GM21423 (cell line): Measurements from ENCODE around the gene KRTAP5-7.
"Not testable (repeated sequence)": the region's sequence is repeated elsewhere in the genome, so short reads cannot be mapped to it uniquely, and the experiment has no call there.

Experiments used
- ATAC-seq: cut with Tn5 transposase; IDR thresholded peaks from one replicate; pipeline ENCODE4 v1.9.1; 2021; ENCODE audit warnings: mild to moderate bottlenecking, moderate library complexity; ENCODE audit not compliant: unreplicated experiment

The KRTAP5-7 gene

DNA sequence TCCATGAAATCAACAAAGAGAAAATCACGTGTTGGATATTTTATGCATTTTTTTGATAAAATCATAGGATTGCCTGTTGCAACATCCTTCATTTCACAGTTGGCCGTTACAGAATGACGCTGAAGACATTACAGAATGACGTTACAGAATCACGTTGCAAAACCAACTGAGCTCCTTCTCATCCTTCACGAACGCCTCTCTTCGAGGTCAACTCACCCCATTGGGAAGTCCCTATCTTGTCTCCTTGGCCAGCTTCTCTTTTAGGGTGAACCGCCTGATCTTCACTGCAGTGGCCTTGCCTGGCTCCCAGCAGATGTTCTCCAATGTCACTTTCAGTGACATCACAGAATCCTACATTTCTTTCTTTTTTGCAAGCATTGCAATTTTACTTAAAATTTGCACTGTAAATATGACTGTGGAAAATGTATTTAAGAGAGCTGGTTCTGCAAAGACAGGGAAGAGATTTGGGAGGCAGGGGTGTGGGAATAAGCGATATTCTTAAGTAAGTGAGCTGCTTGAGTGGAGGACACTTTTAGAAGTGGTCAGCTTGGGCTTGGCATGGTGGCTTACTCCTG, 5.1 kb downstream of the KRTAP5-7 start:
- ATAC-seq: no peak

DNA sequence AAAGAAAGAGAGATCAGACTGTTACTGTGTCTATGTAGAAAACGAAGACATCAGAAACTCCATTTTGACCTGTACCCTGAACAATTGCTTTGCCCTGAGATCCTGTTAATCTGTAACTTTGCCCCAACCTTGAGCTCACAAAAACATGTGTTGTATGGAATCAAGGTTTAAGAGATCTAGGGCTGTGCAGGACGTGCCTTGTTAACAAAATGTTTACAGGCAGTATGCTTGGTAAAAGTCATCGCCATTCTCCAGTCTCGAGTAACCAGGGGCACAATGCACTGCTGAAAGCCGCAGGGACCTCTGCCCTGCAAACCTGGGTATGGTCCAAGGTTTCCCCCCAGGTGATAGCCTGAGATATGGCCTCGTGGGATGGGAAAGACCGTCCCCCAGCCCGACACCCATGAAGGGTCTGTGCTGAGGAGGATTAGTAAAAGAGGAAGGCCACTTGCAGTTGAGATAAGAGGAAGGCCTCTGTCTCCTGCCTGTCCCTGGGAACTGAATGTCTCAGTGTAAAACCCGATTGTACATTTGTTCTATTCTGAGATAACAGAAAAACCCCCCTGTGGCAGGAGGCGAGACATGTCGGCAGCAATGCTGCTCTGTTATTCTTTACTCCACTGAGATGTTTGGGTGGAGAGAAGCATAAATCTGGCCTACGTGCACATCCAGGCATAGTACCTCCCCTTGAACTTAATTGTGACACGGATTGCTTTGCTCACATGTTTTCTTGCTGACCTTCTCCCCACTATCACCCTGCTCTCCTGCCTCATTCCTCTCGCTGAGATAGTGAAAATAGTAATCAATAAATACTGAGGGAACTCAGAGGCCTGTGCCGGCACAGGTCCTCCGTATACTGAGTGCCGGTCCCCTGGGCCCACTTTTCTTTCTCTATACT, 7.9 kb downstream of the KRTAP5-7 start:
- ATAC-seq: not testable (repeated sequence)

GRCh38 chr11:71535825-71536224, 8.8 kb downstream of the KRTAP5-7 start:
- ATAC-seq: no peak

DNA sequence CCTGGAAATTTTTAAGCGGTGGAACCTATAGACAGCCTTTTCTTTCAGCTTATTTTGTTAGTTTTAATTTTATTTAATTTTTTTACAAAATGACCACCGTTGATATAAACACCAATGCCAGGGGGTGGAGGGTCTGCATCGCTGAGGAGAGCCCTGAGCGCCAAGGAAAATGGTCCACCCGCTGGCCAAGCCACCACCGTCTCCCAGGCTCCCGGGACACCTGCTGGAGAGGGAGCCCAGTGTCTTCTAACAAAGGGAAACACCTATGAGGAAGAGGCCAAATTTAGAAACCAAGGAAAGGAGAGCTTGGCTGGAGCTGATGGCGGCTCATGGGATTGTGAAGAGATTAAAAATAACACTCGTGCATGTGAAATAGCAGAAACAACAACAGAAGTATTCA, 10.5 kb downstream of the KRTAP5-7 start:
- ATAC-seq: no peak

DNA sequence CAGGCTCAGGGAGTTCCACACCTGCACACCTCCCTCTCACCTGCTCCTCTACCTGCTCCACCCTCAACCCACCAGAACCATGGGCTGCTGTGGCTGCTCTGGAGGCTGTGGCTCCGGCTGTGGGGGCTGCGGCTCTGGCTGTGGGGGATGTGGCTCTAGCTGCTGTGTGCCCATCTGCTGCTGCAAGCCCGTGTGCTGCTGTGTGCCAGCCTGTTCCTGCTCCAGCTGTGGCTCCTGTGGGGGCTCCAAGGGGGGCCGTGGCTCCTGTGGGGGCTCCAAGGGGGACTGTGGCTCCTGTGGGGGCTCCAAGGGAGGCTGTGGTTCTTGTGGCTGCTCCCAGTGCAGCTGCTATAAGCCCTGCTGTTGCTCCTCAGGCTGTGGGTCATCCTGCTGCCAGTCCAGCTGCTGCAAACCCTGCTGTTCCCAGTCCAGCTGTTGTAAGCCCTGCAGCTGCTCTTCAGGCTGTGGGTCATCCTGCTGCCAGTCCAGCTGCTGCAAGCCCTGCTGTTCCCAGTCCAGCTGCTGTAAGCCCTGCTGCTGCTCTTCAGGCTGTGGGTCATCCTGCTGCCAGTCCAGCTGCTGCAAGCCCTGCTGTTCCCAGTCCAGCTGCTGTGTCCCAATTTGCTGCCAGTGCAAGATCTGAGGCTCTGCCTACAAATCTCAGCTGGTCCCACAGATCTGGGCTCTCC, 11.1 kb downstream of the KRTAP5-7 start, which contains the start of gene KRTAP5-8:
TSS of gene KRTAP5-8 (plus strand) at position 49 of the 689 bp plus-strand sequence. CDS start at position 80, 31 bp downstream.
- not testable (repeated sequence) for ATAC-seq

DNA sequence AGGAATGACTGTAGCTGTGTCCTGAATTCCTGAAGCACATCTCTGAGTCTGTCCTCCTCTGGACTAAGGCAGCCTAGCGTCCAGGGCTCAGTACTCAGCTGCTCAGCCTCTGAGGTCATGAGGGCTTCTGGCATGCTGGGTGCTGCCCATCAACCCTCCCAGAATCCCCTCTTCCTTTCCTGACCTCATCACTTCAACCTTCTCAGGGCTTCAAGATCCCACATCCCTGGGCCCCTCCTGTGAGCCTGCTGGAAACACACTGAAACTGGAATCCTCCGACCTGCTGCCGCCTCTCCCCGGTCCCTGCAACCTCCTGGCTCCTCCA, 11.6 kb downstream of the KRTAP5-7 start:
- ATAC-seq: no peak

- no peak for ATAC-seq
Observed at GRCh38 chr11:71539017-71539416, 11.9 kb downstream of the KRTAP5-7 start.

GRCh38 chr11:71539971-71540370, 12.9 kb downstream of the KRTAP5-7 start:
- not testable (repeated sequence) for ATAC-seq

- ATAC-seq: not testable (repeated sequence)
Observed at GRCh38 chr11:71540521-71541304, 13.6 kb downstream of the KRTAP5-7 start.

DNA sequence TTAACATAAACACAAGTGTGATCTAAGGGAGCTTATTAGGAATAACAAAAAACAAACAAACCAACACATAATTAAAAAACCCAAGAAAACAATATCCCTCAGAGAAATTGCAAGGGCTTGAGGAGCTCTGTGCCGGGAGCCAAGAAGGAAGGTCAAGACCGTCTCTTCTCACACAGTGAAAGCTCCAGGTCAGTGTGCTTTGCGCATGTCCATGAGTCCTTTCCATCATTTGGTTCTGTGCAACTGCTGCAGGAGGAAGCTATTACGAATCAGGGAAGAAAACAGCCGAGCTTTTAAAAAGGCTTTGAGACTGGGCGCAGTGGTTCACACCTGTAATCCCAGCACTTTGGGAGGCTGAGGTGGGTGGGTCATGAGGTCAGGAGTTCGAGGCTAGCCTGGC, 15.3 kb downstream of the KRTAP5-7 start:
- ATAC-seq: no peak

DNA sequence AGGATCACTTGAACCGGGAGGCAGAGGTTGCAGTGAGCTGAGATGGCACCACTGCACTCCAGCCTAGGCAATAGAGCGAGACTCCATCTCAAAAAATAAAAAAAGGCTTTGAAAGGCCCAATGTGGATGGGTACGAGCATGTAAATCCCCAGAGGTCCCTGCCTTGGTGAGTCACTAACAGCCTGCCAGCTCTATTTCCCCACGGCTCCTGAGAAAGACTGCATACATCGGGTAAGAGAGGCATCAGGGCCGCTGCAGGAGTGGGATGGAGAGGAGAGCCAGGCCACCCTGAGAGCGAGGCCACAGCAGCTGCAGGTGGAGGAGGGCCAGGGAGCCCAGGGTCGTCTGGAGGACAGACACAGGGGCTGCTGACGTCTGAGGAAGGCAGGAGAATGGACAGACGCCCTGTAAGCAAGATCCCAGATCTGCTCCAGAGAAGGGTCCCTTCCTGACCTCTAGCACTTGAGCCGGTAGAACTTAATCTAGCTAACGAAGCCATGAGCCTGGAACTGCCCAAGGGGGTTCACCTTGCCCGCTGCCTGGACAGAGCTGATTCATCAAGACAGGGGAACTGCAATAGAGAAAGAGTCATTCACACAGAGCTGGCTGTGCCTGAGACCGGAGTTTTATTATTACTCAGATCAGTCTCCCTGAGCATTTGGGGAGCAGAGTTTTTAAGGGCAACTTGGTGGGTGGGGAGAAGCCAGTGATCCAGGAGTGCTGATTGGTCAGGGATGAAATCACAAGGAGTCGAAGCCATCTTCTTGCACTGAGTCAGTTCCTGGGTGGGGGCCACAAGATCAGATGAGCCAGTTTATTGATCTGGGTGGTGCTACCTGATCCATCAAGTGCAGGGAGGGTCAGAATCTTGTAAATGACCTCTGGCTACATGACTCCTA, 16.1 kb downstream of the KRTAP5-7 start:
- ATAC-seq: no peak

DNA sequence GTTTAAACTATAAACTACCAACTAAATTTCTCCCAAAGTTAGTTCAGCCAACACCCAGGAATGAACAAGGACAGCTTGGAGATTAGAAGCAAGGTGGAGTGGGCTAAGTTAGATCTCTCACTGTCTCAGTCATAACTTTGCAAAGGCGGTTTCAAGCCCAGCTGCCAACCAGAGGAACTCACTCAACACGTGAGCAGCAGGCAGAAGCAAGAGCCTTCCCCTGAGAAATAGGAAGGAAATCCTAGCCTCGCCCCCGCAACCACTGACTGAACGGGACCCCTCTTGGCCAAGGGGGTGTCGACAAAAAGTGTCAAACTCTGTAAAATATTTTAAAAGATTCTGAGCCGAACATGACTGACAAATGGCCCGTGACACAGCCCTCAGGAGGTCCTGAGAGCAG, 16.8 kb downstream of the KRTAP5-7 start:
- no peak for ATAC-seq

DNA sequence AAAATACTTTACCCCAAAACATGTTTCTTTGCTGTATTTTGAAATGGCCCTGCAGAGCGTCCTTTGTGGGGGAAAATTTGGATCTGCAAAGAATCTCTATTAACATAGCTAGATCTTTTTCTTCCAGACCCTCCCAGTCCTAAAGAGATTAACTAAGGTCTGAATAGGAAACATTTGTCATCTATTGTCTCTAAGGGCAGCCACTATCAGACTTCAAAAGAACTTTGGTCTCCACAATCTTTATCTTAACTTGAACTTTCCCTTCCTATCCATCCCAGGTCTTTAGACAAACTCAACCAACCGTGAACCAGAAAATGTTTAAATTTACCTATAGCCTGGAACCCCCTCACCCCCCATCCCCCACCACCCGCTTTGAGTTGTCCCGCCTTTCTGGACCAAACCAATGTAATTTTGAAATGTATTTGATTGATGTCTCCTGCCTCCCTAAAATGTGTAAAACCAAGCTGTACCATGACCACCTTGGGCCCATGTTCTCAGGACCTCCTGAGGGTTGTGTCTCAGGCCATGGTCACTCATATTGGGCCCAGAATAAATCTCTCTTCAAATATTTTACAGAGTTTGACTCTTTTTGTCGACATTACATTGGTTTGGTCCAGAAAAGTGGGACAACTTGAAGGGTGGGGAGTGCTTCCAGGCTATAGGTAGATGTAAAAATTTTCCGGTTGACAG, 17.6 kb downstream of the KRTAP5-7 start:
- no peak for ATAC-seq

DNA sequence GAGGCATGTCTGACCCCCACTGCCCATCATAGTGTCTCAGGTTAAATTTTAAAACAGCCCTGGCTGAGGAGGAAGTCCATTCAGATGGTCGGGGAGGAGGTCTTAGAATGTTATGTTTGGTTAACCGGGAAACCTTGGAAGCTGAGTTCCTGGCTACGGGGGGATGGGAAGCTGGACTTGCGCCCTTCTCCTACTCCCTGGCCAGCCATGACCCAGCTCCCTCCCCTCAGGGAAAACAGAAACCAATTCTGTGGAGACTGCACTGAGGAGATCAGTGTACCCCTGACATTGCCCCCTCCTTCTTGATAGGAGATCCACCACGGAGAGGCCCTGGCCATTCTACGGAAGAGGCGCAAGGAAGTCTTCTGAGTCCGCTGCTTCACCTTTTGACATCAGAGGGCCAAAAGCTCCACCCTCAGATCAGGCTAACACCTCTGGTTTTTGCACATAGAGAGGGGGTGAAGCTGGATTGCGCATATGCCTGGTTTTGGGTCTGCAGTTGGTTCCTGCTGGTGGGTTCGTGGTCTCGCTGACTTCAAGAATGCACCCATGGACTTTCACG, 18.4 kb downstream of the KRTAP5-7 start:
- ATAC-seq: no peak

- no peak for ATAC-seq
Observed at GRCh38 chr11:71548120-71548519, 21.1 kb downstream of the KRTAP5-7 start, which contains the start of gene KRTAP5-9. Gene KRTAP5-9 (plus strand): TSS chr11:71548420. CDS start chr11:71548658, 238 bp downstream.

GRCh38 chr11:71548716-71549151, 21.7 kb downstream of the KRTAP5-7 start:
- ATAC-seq: no peak

- ATAC-seq: no peak
Observed at GRCh38 chr11:71551711-71552110, 24.6 kb downstream of the KRTAP5-7 start.

- no peak for ATAC-seq
Observed at GRCh38 chr11:71554996-71555395, 27.9 kb downstream of the KRTAP5-7 start.

DNA sequence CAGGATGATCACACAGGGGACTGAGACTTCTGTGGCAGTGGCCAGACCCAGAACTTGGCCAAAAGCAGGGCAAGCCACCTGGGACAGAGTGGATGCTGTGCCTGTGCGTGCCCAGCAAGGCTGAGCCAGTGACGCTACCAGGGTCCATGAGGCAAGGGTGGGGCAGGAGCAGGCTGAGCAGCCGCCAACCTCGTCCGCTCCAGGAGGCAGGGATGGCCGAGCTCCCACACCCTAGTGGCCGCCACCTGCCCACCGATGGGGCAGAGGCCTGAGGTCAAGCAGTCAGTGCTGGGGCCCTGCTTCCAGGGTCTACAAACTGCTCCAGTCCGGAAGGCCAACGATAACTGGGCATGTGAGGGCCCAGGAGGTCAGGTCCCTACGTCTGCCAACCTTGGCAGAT, 28.4 kb downstream of the KRTAP5-7 start:
- ATAC-seq: no peak
